CD4-positive, alpha-beta T cell treated with Interferon alpha-2 for 1 hour (primary cell): ENCODE results near the gene SDHA.
A peak's percentile ranks its signal among the peaks of the same experiment; 100 is the strongest.
"Not testable (repeated sequence)": the region's sequence is repeated elsewhere in the genome, so short reads cannot be mapped to it uniquely, and the experiment has no call there.

Experiments used
- DNase-seq, 2 donors: peaks; one replicate each; pipeline ENCODE4 v3.0.0-alpha.2; 2020 to 2022

SDHA gene

DNA sequence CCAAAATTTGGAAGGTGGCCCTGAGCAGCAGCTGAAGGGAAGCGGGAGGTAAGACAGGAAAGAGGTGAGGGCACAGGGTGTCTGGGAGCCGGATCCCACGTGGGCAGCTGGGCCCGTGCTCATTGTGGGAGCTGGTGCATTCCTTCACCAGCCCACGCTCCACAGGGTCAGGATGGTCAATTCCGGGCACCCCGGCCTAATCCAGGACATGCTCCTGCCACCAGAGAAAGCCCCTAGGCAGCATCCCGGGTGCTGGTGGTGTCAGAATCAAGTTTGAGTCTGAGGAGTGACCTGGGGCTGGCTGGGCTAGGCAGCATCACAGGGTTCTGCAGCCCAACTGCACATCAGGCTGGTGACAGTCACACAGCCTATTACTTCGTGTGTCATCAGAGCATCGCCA, 46.2 kb downstream of the SDHA start:
- no peak for DNase-seq

DNA sequence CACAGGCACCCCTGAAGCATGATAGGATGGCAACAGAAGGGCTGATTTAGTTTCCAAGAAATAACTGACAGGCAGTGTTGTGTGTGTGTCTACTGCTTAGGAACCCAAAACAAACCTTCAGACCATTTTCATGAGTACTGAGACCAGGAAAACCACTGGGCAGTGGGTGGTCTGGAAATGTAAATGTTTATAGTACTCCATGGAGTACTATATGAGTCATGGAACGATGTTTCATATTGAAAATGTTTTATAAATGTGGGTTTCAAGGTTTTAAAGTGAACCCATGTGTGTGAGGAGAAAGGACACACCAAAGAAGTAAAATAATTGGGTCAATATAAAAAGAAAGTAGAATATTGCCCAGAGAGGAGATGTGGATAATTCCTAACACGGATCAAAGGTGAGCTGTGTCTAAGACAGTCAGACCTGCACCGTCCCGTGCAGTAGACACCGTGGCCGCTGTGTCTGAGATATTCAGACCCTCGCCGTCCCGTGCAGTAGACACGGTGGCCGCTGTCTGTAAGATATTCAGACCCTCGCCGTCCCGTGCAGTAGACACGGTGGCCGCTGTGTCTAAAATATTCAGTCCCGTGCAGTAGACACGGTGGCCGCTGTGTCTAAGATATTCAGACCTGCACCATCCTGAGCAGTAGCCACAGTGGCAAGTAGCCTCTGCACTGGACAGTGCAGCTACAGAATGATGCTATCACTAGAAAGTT, 48.3 kb downstream of the SDHA start:
- not testable (repeated sequence) for DNase-seq

DNA sequence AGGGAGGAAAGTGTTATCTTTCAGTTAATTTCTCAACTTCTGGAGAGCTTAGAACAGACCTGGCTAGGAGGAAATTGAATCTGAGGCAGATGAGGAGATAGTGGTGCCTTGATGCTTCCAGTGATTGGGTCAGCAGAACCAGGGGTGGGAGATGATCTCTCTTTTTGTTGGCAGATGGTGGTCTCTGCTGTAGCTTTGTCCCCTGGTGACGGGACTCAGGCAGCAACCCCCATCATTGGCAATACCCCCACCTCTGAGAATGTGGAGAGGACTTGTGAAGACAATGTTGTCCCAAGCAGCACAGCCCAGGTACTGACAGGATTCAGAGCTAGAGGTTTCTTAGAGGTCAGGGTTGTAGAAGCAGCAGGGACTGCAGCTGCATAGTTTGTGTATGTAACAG, 49.6 kb downstream of the SDHA start:
- DNase-seq, result no peak

DNA sequence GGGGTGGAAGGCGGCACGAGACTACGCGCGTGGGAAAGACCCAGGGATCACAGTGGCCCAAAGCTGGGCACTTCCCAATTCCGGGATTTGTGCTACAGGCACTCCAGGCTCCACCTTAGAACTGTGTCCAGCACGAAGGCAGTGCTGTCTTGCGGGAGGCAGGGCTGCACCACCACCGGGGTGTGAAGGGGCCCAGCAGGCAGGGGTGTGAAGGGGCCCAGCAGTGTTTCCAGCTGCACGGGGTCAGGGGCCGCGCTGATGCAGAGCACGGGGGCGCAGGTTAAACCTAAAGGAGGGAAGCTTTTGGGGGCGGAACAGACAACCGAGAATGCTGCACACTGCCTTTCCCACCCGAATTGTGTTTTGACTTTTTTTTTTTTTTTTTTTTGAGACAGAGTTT, 52.2 kb downstream of the SDHA start:
- DNase-seq, result no peak

DNA sequence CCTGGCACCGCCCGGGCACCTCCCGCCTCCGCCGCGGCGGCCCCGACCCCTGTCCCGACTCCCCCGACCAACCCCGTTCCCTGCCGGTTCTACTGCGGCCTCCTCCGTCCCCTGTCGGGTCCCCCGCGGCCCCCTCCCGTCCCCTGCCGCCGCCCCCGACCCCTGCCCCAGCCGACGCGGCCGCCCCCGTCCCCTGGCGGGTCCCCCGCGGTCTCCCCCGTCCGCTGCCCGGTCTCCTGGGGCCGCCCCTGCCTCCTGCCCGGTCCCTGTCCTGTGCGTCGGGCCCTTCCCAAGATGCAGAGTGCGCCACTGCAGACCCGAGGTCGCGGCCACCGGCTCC, 53.7 kb downstream of the SDHA start:
- not testable (repeated sequence) for DNase-seq

DNA sequence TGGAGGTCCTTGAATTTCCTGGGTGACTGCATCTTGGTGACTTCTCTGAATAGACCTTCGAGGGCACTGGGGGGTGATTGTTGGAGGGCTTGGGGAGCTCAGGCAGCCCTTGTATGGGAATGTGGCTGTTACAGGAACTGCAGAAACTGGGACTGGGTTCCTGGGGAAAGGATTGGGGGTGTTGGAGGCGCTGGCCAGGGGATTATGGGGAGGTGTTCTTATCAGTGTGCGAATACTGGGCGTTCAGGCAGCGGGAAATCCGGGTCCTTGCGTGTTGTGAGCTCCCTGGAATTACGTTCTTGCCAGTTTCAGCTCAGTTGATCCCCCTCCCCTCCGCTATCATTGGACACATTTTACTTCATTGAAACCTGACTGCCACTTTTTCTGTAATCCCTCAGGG, 55.0 kb downstream of the SDHA start:
- DNase-seq, result not testable (repeated sequence)

DNA sequence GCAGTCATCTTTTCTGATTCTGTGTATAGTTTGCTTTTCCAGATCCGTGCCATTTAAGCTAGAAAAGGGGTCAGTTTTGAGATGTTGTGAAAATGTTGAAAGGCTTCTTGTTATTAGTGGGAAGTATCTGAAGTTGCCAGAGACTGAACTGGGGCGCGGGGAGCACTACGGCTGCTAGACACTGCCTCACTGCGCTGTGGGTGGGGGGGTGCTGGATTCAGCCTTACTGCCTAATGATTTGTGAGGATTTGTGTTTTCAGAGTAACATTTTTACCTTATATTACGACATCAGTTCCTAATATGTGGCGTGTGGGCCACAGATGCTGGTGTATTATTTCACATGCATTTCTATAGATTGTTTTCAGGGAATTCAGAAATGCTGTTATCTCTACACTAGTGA, 55.4 kb downstream of the SDHA start:
- not testable (repeated sequence) for DNase-seq

DNA sequence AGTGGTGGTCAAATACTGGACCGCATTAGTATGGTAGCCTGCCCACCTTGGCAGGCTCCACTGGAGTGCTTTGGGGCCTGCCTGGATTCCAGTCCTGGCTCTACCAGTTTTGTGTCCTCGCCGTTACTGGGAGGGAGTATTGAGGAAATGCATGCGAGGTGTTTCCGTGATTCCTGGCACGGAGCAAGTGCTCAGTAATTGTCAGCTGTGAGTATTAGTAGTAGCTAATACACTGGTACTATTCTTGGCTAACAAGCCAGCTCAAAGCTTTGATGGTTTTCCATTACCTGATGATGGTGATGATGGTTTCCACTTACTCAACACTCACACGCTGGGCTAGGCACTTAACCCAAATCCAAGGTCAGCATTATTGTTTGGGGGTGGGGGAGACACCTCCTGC, 56.2 kb downstream of the SDHA start:
- not testable (repeated sequence) for DNase-seq

DNA sequence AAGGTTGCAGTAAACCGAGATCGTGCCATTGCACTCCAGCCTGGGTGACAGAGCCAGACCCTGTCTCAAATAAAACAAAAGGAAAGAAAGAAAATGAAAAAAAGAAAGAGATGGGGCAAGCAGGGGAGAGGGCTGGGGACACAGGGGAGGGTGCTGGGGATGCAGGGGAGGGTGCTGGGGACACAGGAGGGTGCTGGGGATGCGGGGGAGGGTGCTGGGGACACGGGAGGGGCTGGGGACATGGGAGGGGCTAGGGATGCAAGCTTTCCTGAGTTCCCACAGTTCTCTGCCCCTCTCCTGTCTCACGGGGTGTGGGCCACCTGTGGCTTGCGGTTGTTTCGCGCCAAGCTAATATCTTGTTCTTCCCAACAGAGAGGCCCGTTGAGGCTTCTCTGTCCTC, 60.5 kb downstream of the SDHA start:
- no peak for DNase-seq

DNA sequence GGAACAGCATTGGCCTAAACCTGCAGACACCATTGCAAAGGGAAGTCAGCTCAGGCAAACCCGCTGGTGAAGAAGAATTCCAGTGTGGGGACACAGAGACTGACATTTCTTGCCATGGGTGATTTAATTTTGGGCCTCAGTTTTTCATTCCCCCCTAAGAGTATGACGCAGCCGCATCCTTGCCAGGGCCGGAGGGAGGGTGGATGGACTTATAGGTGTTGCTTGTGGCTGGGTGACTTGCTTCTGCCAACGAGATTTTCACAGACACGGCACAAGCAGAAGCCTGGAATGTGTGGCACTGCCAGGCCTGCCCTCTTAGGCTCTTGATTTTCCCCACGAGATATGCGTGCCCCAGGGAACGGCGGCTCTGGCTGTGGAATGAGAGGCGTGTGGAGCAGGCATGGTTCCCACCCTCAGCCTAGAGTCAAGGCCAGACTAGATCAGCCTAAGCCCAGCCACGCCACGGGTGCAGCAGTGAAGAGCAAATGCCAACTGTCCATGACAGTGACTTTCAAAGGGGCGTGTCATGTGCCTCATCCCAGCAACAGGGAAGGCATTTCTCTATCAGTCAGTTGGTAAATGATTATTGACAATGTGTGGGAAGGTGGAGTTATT, 61.0 kb downstream of the SDHA start:
- DNase-seq, result not testable (repeated sequence)

DNA sequence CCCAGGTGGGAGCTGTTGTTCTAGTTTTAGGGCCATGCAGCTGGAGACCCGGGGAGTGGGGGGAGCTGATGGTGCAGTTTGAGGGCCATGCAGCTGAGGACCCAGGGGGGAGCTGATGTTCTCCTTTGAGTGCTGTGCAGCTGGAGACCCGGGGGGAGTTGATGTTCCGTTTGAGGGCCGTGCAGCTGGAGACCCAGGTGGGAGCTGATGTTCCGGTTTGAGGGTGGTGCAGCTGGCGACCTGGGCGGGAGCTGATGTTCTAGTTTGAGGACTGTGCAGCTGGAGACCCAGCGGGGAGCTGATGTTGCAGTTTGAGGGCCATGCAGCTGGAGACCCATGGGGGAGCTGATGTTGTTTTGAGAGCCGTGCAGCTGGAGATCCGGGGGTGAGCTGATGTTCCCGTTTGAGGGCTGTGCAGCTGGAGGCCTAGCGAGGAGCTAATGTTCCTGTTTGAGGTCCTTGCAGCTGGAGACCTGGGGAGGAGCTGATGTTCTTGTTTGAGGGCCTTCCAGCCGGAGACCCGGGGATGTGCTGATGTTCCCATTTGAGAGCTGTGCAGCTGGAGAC, 68.0 kb downstream of the SDHA start:
- no peak for DNase-seq

DNA sequence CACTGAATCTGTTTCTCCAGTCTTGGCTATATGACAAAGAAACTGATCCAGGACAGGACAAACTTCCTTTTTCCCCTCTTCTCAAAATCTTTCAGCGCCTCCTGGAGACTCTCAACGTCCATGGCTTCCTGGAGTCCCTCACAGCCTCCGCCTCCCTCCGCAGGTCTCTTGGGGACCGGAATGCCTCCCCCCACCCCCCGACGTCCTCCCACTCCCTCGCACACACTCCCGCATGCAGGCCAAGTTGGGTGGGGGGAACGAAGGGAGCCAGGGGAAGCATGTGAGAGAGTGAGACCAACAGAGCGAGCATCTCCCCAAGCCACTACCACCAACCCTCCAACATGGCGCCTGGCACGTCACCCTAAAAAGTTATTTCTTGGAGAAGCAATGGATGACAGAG, 72.1 kb downstream of the SDHA start:
- DNase-seq, result not testable (repeated sequence)

DNA sequence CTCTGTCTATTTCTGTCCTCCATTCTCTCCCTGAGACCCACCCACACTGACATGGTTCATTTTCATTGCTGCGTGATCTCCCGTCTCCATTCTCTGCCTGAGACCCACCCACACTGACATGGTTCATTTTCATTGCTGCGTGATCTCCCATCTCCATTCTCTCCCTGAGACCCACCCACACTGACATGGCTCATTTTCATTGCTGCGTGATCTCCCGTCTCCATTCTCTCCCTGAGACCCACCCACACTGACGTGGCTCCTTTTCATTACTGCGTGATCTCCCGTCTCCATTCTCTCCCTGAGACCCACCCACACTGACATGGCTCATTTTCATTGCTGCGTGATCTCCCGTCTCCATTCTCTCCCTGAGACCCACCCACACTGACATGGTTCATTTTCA, 73.2 kb downstream of the SDHA start:
- DNase-seq, result not testable (repeated sequence)

DNA sequence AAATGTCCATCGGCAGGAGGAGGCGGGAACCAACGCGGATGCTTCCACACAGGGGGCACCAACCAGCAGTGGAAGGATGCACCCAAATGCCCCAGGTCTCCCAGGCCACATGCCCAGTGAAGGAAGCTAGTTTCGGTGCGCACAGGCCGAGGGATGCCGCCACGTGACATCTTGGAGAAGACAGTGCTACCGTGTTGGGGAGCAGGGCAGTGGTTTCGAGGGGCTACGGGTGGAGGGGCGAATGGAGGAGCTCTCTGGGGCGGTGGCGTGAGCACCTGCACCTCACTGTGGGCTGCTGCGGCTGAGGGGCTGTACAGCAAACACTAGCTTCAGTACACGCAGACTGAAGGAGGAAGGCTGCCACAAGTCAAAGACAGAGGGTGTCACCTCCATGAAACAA, 76.7 kb downstream of the SDHA start:
- not testable (repeated sequence) for DNase-seq

DNA sequence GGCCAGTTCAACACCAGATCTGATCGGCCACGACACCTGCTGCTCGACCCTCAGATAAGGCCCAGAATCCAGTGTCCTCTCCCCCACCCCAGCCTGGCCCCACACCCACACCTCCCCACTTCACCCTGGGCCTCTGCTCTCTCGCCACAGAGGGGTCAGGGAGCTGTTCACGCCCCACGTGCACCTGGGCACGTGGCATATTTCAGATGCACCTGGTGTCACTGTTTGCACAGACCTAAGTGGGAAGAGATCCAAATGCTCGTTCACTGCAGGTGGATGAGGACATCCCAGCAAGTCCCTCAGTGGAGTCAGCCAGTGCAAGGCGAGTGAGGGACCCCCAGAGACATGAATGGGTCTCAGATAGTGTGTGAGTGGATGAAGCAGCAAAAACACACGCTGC, 78.1 kb downstream of the SDHA start:
- DNase-seq, result not testable (repeated sequence)

DNA sequence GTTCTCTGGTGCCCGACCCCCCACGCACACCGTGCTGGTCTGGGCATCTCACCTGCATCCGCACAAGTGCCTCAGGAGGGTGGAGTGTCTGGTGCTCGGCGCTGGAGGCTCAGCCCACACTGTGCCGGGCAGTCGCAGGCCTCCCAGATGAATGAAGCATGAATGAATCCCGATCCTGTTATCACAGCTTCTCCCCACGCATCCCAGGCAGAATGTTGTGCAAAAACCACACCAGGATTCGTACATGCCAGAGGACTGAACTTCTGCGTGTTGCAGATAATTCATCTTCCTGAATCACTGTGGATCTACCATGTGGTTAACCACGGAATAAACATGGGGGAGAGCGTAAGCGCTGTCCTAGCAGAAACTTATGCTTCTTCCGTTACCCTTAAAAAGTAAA, 78.8 kb downstream of the SDHA start:
- peak in 1 of 2 donors; percentile 19 for DNase-seq

DNA sequence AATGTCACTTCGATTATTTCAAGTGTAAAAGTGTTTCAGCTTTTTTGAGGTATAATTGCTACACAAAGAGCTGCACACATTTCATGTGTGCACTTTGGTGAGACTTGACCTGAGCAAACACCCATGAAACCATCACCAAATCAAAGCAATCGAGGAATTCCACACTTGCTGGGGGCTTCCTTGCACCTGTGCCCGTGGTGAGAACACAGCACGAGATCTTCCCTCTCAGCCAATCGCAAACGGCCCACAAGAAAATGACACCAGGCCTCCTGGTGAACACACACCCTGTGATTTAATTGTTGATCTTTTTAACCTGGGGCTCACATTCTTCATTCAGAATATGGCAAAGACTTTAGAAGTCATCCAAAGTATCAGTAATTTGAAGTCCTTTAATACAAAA, 79.3 kb downstream of the SDHA start:
- DNase-seq, result not testable (repeated sequence)

DNA sequence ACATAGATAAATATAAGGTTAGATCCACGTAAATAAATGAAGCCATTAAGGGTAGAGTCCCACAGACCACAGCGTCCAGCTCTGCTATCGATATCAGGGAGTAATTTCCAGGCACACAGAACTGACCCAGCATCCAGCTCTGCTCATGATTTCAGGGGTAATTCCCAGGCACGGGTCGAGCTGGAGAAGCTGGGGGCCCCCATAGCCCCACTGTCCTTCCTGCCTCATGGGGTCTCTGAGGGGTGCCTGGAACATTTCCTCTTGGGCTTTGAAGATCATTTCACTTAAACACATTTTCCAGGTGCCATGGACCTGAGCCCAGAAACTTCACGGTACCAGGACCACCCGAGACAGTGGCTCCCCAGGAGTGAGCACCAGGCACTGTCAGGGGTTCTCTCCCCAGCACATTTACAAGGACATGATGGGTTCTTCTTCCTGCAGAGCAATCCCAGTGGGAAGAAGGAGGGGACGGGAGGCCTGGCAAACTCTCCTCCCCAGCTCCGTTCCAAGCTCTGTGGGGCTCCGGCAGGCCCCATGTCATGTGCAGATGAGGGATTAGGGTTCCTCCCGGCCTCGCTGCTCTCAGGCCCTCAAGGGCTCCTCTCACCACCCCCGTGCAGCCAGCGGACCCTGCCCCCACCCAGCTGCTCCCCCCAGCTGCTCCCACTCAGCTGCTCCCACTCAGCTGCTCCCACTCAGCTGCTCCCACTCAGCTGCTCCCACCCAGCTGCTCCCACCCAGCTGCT, 80.0 kb downstream of the SDHA start:
- not testable (repeated sequence) for DNase-seq

DNA sequence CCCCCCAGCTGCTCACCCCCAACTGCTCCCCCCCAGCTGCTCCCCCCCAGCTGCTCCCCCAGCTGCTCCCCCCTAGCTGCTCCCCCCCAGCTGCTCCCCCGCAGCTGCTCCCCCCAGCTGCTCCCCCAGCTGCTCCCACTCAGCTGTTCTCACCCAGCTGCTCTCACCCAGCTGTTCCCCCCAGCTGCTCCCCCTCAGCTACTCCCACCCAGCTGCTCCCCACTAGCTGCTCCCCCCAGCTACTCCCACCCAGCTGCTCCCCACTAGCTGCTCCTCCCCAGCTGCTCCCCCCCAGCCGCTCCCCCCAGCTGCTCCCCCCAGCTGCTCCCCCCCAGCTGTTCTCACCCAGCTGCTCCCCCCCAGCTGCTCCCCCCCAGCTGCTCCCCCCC, 80.6 kb downstream of the SDHA start:
- DNase-seq, result no peak

DNA sequence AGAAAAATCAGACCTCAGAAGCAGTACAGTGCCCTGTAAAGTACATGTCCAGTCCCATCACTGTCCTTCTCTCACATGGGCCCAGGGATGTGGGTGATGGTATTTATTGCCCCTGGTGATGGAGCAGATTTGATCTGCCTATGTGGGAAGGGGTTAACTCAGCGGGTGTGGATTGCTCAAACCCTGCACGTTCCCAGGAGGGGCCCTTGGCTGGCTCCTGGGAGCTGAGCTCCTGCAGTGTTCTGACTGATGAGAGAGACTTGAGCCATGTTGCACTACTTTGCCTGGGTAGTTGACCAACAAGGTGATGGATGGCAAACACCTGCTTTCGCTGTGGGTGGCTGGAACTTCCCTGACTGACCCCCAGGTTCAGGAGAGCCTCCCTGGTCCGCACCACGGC, 81.8 kb downstream of the SDHA start:
- not testable (repeated sequence) for DNase-seq

DNA sequence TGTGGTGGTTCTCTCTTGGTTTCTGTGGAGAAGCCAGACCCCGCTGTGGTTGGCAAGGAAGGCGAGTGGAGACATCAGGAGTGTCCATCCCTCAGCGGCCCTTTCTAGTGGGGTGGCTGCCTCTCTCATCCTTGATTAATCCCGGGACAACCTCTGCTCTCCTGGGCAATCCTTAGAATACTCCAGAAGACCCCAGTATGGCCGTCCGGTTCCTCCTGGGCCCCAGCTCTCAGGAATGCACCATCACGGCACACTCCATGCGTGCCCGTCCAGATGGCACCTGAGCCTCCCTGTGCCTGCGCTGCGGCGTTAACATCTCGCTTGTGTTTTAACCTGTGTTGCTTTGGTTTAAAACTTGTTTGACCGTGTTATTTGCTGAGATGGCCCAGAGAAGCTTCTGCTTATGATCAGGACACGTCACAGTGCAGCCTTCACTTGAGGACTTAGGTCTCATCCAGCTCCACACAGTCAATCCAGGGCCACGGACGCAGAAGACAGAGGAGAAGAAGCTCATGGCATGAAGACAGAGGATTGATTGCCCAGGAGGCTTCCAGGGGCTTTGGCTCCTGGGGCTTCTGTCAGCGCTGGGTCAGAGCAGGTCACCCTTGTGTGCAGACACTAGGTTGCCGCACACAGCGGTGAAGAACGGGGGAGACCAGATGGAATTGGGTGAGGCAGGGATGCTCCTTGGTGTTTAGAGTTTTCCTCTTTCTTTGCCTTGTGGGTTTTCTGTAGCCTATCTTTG, 82.7 kb downstream of the SDHA start:
- DNase-seq, result not testable (repeated sequence)

DNA sequence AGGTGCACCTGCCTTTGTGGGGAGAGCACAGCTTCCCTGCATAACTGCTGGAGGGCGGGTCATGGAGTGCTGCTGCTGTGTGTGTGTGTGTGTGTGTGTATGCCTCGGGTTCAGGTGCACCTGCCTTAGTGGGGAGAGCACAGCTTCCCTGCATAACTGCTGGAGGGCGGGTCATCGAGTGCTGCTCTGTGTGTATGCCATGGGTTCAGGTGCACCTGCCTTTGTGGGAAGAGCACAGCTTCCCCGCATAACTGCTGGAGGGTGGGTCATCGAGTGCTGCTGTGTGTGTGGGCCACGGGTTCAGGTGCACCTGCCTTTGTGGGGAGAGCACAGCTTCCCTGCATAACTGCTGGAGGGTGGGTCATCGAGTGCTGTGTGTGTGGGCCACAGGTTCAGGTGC, 84.3 kb downstream of the SDHA start:
- not testable (repeated sequence) for DNase-seq

DNA sequence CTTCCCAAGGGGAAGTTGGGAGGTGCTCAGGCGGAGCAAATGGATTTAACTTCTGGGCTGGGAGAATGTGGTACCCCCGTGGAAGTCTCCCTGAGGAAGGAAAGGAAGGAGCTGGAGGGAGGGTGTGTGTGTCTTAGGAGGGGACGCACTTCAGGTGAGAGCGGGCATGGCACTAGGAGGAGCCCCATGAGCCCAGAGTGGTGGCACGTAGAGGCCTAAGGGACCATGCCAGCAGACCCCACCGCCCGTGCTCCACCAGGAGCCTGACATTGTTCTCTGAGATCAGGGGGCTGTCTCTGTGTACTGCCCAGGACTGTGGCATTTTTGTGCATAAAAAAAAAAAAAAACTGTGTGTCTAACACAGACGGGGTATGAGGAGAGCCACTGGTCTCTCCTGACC, 84.8 kb downstream of the SDHA start:
- no peak for DNase-seq
